HL-60 (cell line): Measurements from ENCODE around the gene PARS2.

Source experiments
- DNase-seq, 2 experiments: peaks; one replicate each; pipeline ENCODE4 v3.0.0-alpha.2; 2010 to 2020; ENCODE audit warnings: low read depth in 1 of 2, low spot score in 1 of 2
- H3K27ac ChIP-seq: fragments of 250-450 bp; sonication (Bioruptor Pico); replicated peaks from 2 replicates; pipeline ENCODE4 v1.5.1; 2020; ENCODE audit warnings: mild to moderate bottlenecking, moderate library complexity
- H3K27me3 ChIP-seq: fragments of 250-450 bp; sonication (Bioruptor Pico); 2 replicates; pipeline ENCODE4 v1.5.1; 2021; ENCODE audit warnings: mild to moderate bottlenecking, moderate library complexity; ENCODE audit not compliant: insufficient read depth, poor library complexity, severe bottlenecking
- H3K4me3 ChIP-seq: replicated peaks from 2 replicates; pipeline ENCODE4 v1.5.1; 2011; ENCODE audit warnings: mild to moderate bottlenecking, control low read depth, low read length; ENCODE audit not compliant: insufficient read depth
- CTCF ChIP-seq: IDR thresholded peaks from one replicate; pipeline ENCODE4 v1.5.1; 2011; ENCODE audit warnings: low read length, control low read depth, inconsistent platforms; ENCODE audit not compliant: insufficient read depth
- GABPA ChIP-seq: IDR thresholded peaks from 2 replicates; pipeline ENCODE4 v1.6.1; 2012; ENCODE audit warnings: low read depth
- POLR2AphosphoS5 ChIP-seq: IDR thresholded peaks from 2 replicates; pipeline ENCODE4 v1.6.1; 2012; ENCODE audit warnings: low read depth
- SPI1 ChIP-seq: IDR thresholded peaks from 2 replicates; pipeline ENCODE4 v1.6.1; 2012; ENCODE audit warnings: low read depth, mild to moderate bottlenecking, borderline replicate concordance
- TF ChIP-seq, protein P1 (sequence below): IDR thresholded peaks from 2 replicates; pipeline ENCODE4 v1.6.1; 2012; ENCODE audit warnings: low read depth; ENCODE audit not compliant: insufficient replicate concordance

Gene PARS2

GRCh38 chr1:54741531-54741930 lies 22.8 kb downstream of the PARS2 start:
- TF ChIP-seq GABPA, result no peak
- TF ChIP-seq POLR2AphosphoS5, result no peak
- TF ChIP-seq, protein P1, sequence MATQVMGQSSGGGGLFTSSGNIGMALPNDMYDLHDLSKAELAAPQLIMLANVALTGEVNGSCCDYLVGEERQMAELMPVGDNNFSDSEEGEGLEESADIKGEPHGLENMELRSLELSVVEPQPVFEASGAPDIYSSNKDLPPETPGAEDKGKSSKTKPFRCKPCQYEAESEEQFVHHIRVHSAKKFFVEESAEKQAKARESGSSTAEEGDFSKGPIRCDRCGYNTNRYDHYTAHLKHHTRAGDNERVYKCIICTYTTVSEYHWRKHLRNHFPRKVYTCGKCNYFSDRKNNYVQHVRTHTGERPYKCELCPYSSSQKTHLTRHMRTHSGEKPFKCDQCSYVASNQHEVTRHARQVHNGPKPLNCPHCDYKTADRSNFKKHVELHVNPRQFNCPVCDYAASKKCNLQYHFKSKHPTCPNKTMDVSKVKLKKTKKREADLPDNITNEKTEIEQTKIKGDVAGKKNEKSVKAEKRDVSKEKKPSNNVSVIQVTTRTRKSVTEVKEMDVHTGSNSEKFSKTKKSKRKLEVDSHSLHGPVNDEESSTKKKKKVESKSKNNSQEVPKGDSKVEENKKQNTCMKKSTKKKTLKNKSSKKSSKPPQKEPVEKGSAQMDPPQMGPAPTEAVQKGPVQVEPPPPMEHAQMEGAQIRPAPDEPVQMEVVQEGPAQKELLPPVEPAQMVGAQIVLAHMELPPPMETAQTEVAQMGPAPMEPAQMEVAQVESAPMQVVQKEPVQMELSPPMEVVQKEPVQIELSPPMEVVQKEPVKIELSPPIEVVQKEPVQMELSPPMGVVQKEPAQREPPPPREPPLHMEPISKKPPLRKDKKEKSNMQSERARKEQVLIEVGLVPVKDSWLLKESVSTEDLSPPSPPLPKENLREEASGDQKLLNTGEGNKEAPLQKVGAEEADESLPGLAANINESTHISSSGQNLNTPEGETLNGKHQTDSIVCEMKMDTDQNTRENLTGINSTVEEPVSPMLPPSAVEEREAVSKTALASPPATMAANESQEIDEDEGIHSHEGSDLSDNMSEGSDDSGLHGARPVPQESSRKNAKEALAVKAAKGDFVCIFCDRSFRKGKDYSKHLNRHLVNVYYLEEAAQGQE, result no peak
- no peak for TF ChIP-seq SPI1
- no peak for TF ChIP-seq CTCF
- H3K27ac ChIP-seq, result no peak overlapping the region
- H3K27me3 ChIP-seq, result no peaks in the 10 kb centered on the region
- DNase-seq, result no peak
- no peak overlapping the region for H3K4me3 ChIP-seq

DNA sequence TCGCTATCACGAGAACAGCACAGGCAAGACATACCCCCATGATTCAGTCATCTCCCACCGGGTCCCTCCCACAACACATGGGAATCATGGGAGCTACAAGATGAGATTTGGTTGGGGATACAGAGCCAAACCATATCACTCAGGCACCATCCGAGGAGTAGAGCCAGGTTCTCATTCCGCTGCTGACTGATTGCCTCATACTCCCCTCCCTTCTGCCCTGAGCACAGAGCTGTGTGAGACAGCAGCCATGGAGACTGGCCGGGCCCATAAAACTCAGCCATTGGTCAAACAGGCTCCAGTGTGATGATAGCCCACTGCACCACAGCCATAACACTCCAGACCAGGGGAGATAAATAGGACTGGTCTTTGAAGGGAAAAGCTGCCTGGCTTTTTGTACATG lies 26.1 kb downstream of the PARS2 start:
- H3K27ac ChIP-seq, result no peak overlapping the region
- DNase-seq, result no peak
- TF ChIP-seq POLR2AphosphoS5, result no peak
- TF ChIP-seq, protein P1, result no peak
- TF ChIP-seq SPI1, result no peak
- no peak for TF ChIP-seq CTCF
- no peak for TF ChIP-seq GABPA
- no peaks in the 10 kb centered on the region for H3K27me3 ChIP-seq
- no peak overlapping the region for H3K4me3 ChIP-seq

DNA sequence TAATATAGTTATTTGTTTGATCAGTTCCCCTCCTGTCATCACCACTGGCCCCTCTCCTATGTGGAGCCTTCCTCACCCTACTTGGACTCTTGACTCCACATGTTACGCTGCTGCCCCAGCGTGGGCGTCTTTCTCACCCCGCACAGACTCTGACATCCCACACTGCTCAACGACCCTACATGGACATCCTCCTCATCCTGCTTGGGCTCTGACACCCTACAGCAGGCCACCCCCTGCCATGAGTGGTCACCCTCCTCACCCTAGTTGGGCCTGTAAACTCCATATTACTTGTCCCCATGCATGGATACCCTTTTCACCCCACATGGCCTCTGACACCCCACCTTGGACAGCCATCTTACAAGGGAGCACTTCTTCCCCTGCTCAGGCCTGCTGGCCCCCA lies 27.6 kb downstream of the PARS2 start:
- no peak for DNase-seq
- TF ChIP-seq, protein P1, result no peak
- H3K27ac ChIP-seq, result no peak overlapping the region
- no peak overlapping the region for H3K4me3 ChIP-seq
- H3K27me3 ChIP-seq, result no peaks in the 10 kb centered on the region

DNA sequence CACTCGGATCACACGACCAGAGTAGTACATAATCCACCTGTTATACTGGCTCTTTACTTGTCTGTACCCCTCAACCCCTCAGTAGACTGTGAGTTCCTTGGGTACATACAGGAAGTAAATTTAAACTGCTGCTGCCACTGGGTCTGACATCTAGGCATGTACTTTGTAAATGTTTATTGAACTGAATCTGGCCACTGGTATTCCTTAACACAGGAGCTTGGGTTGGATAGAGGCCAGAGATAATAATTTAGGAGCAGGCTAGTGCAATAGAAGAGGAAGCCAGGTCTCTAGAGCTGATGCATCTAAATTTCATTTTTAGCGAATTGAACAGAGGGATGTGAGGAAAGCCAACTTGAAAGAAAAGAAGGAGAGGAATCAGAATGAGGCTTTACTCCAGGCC lies 36.3 kb downstream of the PARS2 start:
- TF ChIP-seq CTCF (no peak), GABPA (no peak), POLR2AphosphoS5 (no peak), SPI1 (no peak)
- TF ChIP-seq, protein P1, result no peak
- Histone ChIP-seq H3K27ac (no peak overlapping the region), H3K27me3 (no peaks in the 10 kb centered on the region), H3K4me3 (no peak overlapping the region)
- DNase-seq, result no peak
